GM23338 (cell line): ENCODE data around the gene PTPRO. TPM values are rescaled to one million over a fixed set of nuclear protein-coding genes. Genes with fewer than 3 reads are reported as not detected.

ENCODE experiments used
- ATAC-seq: fragments of 200-7000 bp; cut with Tn5 transposase; 3 replicates; pipeline ENCODE4 v1.9.1; 2020
- DNase-seq: peaks from one replicate; pipeline ENCODE4 v3.0.0-alpha.2; 2015; ENCODE audit warnings: low spot score
- H2AFZ ChIP-seq: fragments of 200-600 bp; sonication (generic); 2 replicates; pipeline ENCODE4 v1.8.0; 2016; ENCODE audit warnings: antibody characterized with exemption, mild to moderate bottlenecking, moderate library complexity
- H3F3A ChIP-seq: fragments of 200-600 bp; sonication (generic); replicated peaks from 2 replicates; pipeline ENCODE4 v1.8.0; 2017; ENCODE audit warnings: antibody characterized with exemption, mixed run types, low read depth
- H3K27ac ChIP-seq: fragments of 200-600 bp; sonication (generic); 2 replicates; pipeline ENCODE4 v1.6.1; 2016; ENCODE audit warnings: low read depth
- H3K27me3 ChIP-seq: fragments of 200-600 bp; sonication (generic); 2 replicates; pipeline ENCODE4 v1.8.0; 2016; ENCODE audit warnings: mild to moderate bottlenecking, mixed run types, moderate library complexity; ENCODE audit not compliant: insufficient read depth
- H3K36me3 ChIP-seq: fragments of 200-600 bp; sonication (generic); 2 replicates; pipeline ENCODE4 v1.8.0; 2016; ENCODE audit warnings: mild to moderate bottlenecking; ENCODE audit not compliant: insufficient read depth
- H3K4me1 ChIP-seq: fragments of 200-600 bp; sonication (generic); 2 replicates; pipeline ENCODE4 v1.8.0; 2016; ENCODE audit warnings: mild to moderate bottlenecking, moderate library complexity; ENCODE audit not compliant: insufficient read depth
- H3K4me2 ChIP-seq: fragments of 200-600 bp; sonication (generic); 2 replicates; pipeline ENCODE4 v1.7.1; 2017; ENCODE audit warnings: mixed run types
- H3K4me3 ChIP-seq: fragments of 200-600 bp; sonication (generic); 2 replicates; pipeline ENCODE4 v1.6.1; 2016; ENCODE audit warnings: mixed run types
- H3K79me2 ChIP-seq: fragments of 200-600 bp; sonication (generic); replicated peaks from 2 replicates; pipeline ENCODE4 v1.8.0; 2017; ENCODE audit warnings: mild to moderate bottlenecking; ENCODE audit not compliant: insufficient read depth
- H3K9me2 ChIP-seq: fragments of 200-600 bp; sonication (generic); 2 replicates; pipeline ENCODE4 v1.8.0; 2017; ENCODE audit not compliant: insufficient read depth
- H4K20me1 ChIP-seq: fragments of 200-600 bp; sonication (generic); replicated peaks from 2 replicates; pipeline ENCODE4 v1.8.0; 2017; ENCODE audit warnings: mild to moderate bottlenecking; ENCODE audit not compliant: insufficient read depth
- H3K27ac Mint-ChIP-seq: 2 replicates; pipeline ENCODE4 v1.8.0; 2020; ENCODE audit warnings: inconsistent platforms, mild to moderate bottlenecking, moderate library complexity, mixed read lengths
- H3K27me3 Mint-ChIP-seq: 3 replicates; pipeline ENCODE4 v1.8.0; 2022; ENCODE audit warnings: low read depth, mild to moderate bottlenecking, moderate library complexity, mixed read lengths, inconsistent platforms; ENCODE audit not compliant: insufficient read depth, poor library complexity
- H3K36me3 Mint-ChIP-seq: 3 replicates; pipeline ENCODE4 v1.8.0; 2021; ENCODE audit warnings: low read depth, mild to moderate bottlenecking, inconsistent platforms, moderate library complexity, mixed read lengths
- H3K4me1 Mint-ChIP-seq: 3 replicates; pipeline ENCODE4 v1.8.0; 2020; ENCODE audit warnings: mild to moderate bottlenecking, inconsistent platforms, mixed read lengths
- H3K4me3 Mint-ChIP-seq: 3 replicates; pipeline ENCODE4 v1.8.0; 2021; ENCODE audit warnings: moderate library complexity, mild to moderate bottlenecking, inconsistent platforms, mixed read lengths
- H3K9me3 Mint-ChIP-seq: 3 replicates; pipeline ENCODE4 v1.8.0; 2020; ENCODE audit warnings: moderate library complexity, mild to moderate bottlenecking, inconsistent platforms, mixed read lengths
- CREB1 ChIP-seq: fragments of 250-450 bp; sonication (Bioruptor Pico); IDR thresholded peaks from 2 replicates; pipeline ENCODE4 v1.5.0; 2020; ENCODE audit warnings: low read depth, mild to moderate bottlenecking, moderate library complexity
- ETS1 ChIP-seq: IDR thresholded peaks from 2 replicates; pipeline ENCODE4 v1.6.1; 2016; ENCODE audit warnings: antibody characterized with exemption
- EZH2 ChIP-seq: fragments of 200-600 bp; sonication (generic); IDR thresholded peaks from one replicate; pipeline ENCODE4 v1.8.0; 2017; ENCODE audit warnings: antibody characterized with exemption, mild to moderate bottlenecking, low read depth; ENCODE audit not compliant: unreplicated experiment
- EZH2phosphoT487 ChIP-seq: fragments of 200-600 bp; sonication (generic); IDR thresholded peaks from one replicate; pipeline ENCODE4 v1.8.1; 2018; ENCODE audit warnings: antibody characterized with exemption; ENCODE audit not compliant: unreplicated experiment
- JUNB ChIP-seq: IDR thresholded peaks from one replicate; pipeline ENCODE4 v1.6.1; 2016; ENCODE audit warnings: antibody characterized with exemption; ENCODE audit not compliant: unreplicated experiment
- REST ChIP-seq: IDR thresholded peaks from one replicate; pipeline ENCODE4 v1.6.1; 2018; ENCODE audit warnings: antibody characterized with exemption; ENCODE audit not compliant: unreplicated experiment
- STAT1 ChIP-seq: IDR thresholded peaks from one replicate; pipeline ENCODE4 v1.6.1; 2016; ENCODE audit warnings: antibody characterized with exemption; ENCODE audit not compliant: unreplicated experiment
- ZNF114 ChIP-seq: fragments of 250-450 bp; sonication (Bioruptor Pico); IDR thresholded peaks from 2 replicates; pipeline ENCODE4 v1.5.0; 2020; ENCODE audit warnings: mild to moderate bottlenecking, moderate library complexity
- ZNF331 ChIP-seq: fragments of 250-450 bp; sonication (Bioruptor Pico); IDR thresholded peaks from 2 replicates; pipeline ENCODE4 v1.5.0; 2020; ENCODE audit warnings: low read depth, mild to moderate bottlenecking, moderate library complexity
- ZNF462 ChIP-seq: fragments of 250-450 bp; sonication (Bioruptor Pico); IDR thresholded peaks from 2 replicates; pipeline ENCODE4 v1.5.0; 2020; ENCODE audit warnings: mild to moderate bottlenecking, moderate library complexity
- polyA plus RNA-seq: library from polyadenylated mRNA; unstranded; fragments of >200 nt; fragmentation: Nextera tagmentation; extraction: Ambion mirVana; gene quantifications from 2 replicates; pipeline ENCODE4 v1.2.1, GENCODE V29; 2016
- total RNA-seq: library from RNA; depleted of rRNA; stranded (reverse); fragments of >200 nt; shearing (Covaris generic); gene quantifications from 2 replicates; pipeline ENCODE4 v1.2.3, GENCODE V29; 2014

The PTPRO gene
- total and polyA plus RNA-seq, 2 experiments from 2014 or later, result 1.4 to 1.5 TPM

- no peaks in the 10 kb centered on the region for H3K27me3 ChIP-seq
- no peak for TF ChIP-seq ZNF331
- no peak for TF ChIP-seq CREB1 (CRISPR knock-in tag)
- no peak for TF ChIP-seq ZNF462 (CRISPR knock-in tag)
- TF ChIP-seq EZH2, result no peak
- no peak for TF ChIP-seq ZNF114
- TF ChIP-seq ETS1, result no peak
- TF ChIP-seq STAT1, result no peak
- no peak for TF ChIP-seq REST
- TF ChIP-seq EZH2phosphoT487, result no peak
- TF ChIP-seq JUNB, result no peak
- ATAC-seq (no peak), DNase-seq (no peak)
- H3K27ac ChIP-seq, result no peak overlapping the region
- no peak overlapping the region for H3K4me3 ChIP-seq
- Mint-ChIP-seq H3K9me3 (no peaks in the 10 kb centered on the region), H3K27ac (no peak overlapping the region), H3K4me3 (no peak overlapping the region), H3K27me3 (peaks cover 1% of the 10 kb centered on the region), H3K4me1 (no peaks in the 10 kb centered on the region), H3K36me3 (no peaks in the 10 kb centered on the region)
- no peaks in the 10 kb centered on the region for H3F3A ChIP-seq
- H3K79me2 ChIP-seq, result no peaks in the 10 kb centered on the region
- H3K9me2 ChIP-seq, result no peaks in the 10 kb centered on the region
- H3K4me2 ChIP-seq, result no peak overlapping the region
- H3K36me3 ChIP-seq, result no peaks in the 10 kb centered on the region
- no peaks in the 10 kb centered on the region for H4K20me1 ChIP-seq
- no peak overlapping the region for H2AFZ ChIP-seq
- H3K4me1 ChIP-seq, result no peaks in the 10 kb centered on the region
Measured at GRCh38 chr12:15481846-15482245, 159.5 kb downstream of the PTPRO start.
